DMS53 treated with DMSO at 0.1 percent for 48 hours (cell line): ENCODE results near the gene CSNK1D.

Experiments
- DNase-seq: peaks from one replicate; lab custom pipeline; 2025; ENCODE audit not compliant: unreplicated experiment; lab: John Stamatoyannopoulos, UW

CSNK1D gene

DNA sequence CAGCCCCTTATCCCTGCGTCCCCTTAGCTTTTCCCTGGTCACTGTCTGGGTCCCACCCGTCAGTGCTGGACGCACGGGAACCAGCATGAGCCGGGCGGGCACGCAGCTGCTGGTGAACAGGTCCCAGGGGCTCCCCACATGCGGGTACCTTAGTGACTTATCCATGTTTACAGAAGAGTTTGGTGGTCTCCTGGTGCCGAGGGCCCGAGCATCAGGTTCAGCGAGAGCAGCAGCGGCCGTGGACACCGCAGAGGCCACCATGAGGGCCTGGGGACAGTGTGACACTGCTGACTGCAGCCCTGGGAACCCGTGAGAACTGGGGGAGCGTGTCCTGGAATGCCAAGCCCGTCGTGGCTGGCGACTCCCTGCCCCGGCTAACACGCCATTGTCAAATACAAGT, 37.4 kb upstream of the CSNK1D start:
- DNase-seq: no peak

DNA sequence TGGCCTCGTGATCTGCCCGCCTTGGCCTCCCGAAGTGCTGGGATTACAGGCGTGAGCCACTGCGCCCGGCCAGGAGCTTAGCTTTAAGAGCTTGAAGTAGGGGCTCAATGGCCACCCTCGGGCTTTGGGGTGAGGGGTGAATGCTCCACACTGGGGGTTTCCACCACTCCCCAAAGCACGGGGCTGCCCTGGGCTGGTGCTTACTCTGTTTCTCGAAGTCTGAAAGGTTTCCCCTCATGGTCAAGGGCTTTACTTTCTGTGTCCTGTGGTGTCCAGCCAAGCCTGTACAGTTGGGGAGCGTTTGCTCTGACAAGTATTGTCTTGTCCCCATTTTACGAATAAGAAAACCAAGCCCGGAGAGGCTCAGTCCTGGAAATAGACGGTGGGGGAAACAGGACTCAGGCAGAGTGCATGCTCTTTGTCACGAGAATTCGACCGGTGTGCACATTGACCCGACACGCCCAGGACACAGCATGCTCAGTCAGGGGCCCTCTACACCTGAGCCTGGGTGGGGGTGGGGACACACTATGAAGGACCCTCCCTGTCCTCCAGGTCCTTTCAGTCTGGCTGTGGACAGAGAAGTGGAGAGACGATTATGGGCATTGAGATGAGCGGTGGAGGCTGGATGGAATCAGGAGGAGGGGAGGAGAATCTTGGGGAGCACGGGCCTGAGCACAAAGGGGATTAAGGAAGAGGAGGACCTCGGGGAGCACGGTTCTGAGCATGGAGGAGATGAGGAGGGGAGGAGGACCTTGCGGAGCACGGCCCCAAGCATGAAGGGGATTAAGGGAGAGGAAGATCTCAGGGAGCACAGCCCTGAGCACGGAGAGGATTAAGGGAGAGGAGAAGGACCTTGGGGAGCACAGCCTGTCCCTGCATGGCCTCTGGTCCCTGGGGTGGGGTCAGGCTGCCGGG, 36.4 kb upstream of the CSNK1D start:
- DNase-seq: no peak

DNA sequence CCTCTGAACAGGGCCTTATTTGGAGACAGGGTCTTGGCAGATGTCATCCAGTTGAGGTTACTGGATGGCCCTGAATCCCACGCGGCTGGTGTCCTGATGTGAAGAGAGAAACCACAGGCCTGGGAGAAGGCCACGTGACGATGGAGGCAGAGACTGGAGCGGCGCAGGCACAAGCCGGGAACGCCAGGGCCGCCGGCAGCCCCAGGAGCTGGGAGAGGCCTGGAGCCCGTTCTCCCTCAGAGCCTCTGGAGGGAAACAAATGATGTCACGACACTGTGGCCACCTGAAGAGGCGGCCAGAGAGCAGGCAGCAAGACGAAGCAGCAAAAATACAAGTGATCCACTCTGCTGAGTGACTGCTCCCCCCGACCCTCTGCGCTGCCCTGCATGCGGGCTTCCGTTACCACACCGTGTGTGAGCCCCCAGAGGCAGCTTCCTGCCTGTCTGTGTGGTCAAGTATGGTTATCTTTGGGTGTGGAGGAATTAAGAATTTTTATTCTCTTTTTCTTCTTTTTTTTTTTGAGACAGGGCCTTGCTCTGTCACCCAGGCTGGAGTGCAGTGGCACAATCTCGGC, 32.3 kb upstream of the CSNK1D start:
- no peak for DNase-seq

DNA sequence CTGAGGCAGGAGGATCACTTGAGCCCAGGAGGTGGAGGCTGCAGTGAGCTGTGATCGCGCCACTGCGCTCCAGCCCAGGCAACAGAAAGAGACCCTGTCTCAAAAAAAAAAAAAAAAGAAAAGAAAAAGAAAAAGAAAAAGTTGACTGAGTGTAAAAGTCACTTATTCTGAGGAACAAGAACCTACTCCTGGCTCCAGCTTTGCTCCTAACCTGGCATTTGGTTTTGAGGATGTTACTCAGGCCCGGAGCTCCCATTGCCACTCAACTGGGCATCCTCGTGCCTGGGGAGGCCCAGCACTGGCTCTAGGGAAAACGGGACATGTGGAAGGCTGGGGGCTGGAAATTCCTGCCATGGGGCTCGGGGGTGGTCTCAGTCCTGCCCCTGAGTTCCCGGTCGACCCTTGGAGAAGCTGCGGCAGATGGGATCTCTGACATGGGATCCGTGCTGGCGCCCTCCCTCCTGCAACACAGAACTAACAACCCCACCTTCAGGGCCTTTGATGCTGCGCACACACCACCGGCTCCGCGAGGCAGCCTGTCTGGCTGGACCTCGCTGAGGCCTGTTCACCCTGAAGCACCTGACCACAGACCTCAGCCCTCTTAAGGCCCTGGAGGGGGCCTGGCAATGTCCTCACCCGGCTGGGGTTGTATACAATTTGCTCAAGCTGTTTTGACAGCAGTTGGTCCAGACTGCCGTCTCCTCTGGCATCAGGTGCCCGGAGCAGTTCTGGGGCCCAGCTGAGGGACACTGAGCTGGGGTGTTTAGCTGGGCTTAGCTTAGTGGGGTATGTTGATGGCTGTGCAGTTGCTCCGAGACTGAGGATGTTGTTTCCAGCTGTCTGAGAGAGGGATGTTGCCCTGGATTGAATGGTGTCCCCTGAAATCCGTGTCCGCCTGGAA, 31.6 kb upstream of the CSNK1D start:
- DNase-seq: no peak

DNA sequence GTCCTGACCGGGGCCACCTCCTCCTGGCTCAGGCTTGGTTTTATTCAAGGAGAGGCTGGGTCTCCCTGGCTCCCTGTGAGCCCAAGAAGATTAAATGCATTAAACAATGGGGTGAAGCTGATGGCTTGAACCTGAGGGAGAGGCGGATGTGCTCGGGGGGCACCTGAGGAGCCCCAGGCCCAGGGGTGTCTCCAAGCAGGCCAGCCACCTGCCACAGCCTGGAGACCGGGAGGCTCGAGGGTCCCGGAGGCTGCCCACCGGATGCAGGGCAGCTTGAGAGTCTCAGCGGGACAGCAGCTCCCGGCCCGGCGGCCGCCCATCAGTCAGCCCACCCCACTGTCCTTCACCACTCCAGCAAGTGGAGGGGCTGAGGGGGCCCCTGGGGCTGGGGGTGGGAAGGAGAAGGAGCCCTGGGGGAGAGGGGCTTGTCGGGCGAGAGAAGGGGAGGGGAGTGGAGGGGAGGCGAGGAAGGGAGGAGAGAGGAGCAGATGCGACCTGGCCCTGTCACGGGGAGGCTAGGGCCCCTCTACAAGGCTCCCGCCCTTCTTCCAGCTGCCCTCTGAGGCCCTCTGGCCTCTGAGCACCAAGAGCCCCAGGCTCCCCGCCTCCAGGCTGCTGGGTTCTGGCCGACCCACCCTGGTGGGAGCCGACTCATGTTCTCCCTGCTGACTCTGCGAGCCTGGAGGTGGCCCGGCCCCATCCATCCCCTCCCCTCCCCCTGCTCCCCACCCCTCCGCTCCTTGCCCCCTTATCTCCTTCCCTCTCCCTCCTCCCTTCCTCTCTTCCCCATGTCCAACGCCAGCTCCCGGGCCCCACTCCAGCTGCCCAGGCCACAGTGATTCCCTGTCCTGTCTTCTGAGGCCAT, 30.7 kb upstream of the CSNK1D start:
- no peak for DNase-seq

DNA sequence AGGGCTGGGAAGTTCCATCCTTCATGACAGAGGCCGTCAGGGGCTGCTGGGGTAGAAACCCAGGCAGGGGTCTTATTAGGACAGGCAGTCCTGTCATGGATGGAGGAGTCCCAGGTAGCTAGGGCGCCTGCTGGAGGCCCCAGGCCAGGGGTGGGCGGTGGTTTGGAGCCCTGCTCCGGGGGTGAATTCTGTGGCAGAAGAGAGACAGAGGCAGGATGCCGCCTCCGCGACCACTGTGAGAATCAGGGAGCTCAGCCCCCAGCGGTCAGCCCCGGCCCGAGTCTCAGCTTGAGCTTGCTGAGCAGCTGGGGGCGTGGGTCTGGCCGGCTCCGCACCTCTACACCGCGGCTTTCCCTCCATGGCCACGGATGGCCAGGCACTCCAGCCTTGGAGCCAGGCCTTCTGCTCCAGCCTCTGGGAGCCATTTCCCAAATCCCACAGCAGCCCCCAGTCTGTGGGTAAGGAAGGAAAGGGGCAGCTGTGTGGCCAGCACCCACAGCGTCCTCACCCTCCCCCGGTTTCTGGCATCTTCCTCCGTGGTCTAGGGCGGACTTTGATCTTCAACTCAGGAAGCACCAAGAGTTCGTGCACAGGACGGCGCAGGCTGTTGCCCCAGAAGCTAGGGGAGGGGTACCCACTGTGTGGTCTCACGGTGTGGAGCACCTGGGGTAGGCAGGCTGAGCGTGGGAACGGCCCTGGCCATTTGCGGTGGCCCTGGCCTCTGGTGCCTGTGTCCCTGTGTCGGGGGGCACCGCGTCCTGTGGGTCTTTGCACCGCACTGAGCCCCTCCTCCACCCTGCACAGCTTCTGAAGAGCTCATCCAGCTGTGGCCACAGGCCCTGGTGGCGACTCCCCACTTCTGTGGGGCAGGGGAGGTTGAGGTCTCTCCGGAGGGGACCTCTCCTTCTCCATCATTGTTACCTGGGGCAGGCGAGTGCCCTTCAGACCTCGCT, 29.8 kb upstream of the CSNK1D start:
- DNase-seq: no peak

DNA sequence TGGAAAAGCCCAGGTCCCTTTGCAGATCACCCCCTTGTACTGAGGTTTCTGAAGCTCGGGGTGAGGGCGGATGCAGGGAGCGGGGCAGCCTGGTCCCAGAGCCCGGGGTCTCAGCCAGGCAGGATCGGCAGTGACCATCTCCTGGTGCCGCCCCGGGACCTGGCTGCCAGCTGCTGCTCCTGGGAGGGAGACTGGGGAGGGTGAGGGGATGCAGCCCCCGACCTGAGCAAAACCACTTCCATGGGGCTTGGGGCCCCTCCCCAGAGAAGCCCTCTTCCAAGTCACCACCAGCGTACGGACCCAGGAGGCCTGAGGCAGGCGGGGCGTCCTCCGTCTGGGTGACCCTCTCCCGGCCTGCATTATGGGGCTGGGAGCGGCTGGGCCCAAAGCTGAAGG, 29.1 kb upstream of the CSNK1D start:
- no peak for DNase-seq

DNA sequence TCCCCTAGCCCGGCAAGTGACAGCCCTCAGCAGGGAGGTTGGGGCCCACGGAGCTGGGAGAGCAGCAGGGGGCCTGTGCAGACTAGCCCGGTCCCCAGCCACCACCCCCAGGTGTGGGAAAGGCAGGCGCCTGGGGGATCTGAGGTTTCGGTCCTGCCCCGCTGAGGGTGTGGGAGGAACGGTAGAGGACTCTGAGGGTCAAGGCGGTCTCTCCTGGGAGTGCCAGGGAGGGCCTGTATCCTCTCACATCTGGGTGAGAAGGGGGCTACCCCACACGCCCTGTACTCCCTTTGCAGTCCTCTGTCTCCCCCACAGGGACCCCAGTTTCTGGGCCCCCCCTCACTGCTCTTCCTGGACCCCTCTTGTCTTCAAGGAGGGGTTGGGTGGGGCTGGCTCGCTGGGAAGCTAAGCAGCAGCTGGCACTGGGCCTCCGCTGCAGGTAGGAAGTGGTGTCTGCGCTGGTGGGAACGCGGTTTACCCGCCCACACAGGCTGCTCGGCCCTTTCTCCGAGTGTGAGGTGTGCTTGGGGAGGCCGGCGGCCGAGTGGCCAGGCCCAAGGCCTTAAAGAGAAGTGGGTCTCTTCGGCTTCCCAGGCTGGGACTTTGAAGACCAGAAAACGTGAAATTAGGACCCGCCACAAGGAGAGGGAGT, 28.5 kb upstream of the CSNK1D start:
- DNase-seq: no peak

DNA sequence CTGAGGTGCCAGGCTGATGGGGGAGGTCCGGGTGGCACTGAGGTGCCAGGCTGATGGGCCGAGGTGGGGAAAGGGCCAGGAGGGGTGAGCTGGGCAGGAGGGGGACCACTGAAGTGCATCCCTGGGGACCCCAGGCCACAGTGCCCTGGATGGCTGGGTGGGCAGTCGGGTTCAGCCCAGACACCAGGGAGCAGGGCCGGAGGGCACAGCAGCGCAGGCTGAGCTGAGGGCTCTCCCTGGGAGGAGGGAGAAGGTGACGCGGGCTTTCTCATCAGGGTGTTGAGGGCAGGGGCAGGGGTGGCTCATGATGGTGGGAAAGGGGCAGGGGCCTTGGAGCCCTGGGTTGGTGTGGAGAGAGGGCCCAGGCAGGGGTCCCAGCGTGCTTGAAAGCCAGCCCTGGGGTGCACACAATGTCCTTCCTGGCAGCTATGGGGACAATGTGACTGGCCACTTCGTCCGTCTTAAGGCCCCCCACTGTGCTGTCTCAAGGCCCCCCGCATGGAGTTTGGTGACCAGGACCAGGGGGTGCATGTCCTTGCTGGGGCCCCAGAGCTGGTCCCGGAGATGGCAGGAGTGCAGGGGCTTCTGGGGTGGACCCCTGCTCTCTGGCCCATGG, 27.9 kb upstream of the CSNK1D start:
- DNase-seq: no peak

DNA sequence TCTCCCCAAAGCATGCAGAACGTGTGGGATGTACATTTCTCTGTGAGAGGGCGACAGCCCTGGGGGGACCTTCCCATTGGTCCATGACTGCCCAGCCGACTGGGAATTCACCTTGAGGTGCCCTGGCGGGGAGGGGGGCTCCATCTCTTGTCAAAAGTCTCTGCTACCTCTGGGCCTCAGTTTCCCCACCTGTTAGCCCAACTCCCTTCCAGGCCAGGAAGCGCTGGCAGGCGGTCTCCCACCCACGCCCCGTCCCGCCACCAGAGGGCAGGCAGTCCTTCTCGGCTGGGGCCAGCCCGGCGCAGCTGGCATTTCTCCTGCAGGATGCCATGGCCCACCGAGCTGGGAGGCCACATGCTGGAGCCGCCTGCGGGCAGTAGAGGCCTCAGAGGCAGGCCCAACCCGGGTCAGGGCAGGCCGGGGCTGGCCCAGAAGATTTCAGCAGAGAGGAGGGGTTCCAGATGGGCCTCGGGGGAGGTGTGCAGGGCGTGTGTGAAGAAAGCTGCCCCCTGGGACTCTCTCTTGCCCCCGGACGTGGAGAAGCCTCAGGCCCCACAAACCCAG, 27.3 kb upstream of the CSNK1D start:
- DNase-seq: peak; percentile 45

DNA sequence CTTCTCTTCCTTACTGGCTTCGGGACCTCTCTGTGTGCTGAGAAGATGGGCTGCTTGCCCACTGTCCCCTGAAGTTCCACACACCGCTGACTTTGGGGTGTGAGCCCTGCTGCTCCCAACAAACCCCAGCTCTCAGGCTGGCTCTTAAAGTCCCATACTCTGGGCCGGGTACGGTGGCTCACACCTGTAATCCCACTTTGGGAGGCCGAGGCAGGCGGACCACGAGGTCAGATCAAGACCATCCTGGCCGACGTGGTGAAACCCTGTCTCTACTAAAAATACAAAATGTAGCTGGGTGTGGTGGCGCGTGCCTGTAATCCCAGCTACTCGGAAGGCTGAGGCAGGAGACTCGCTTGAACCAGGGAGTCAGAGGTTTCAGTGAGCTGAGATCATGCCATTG, 26.7 kb upstream of the CSNK1D start:
- no peak for DNase-seq

DNA sequence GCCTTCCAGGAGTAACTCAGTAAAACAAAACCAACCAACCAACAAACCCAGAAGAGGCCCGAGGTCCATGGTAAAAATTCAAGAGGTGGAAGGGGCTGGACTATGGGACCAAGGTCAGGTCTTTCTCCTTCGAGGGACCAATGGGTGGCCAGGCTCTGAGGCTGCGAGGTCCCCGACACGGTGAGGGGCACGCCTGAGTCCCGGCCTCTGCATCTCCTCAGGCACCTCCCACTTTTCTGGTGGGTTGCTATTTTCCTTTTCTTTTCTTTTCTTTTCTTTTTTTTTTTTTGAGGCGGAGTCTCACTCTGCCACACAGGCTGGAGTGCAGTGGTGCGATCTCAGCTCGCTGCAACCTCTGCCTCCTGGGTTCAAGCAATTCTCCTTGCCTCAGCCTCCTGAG, 26.0 kb upstream of the CSNK1D start:
- DNase-seq: no peak

DNA sequence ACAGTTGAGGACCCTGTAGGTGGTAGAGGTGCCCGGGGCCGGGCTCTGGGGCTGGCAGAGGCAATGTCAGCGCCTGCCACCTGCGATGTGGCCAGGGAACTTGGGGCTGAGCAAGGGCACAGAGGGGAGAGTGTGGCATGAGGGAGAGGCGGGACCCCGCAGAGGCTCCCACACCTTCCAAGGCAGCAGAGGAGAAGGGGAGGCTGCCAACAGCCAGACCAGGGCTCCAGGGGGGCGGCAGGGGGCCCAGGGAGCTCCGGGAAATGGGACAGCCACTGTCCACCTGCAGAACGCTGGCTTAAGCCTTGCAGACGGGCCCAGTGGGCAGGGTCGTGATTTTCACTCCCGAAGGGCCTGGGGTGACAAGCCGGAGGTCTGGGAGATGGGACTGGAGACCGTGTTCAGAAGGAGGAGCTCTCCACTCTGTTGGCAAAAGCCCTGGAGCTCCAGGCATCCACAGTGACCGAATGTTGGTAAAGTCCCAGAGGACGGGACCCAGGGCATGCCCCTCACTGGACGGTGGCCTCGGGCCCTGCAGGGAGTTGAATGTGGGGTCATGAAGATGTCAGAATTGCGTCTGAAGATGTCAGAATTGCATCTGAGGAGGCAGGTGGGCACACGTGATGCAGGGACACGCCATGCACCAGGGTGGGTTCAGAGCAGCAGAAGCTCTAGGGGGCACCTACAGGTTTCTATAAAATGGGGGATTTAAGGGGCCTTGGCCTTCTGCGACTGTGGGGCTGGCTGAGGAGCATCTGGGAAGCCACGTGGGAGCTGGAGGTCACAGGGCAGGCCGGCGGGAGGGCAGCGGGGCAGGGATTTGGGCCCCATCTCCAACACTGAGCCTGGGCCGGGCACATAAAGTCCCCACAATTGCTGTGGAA, 25.3 kb upstream of the CSNK1D start:
- no peak for DNase-seq

DNA sequence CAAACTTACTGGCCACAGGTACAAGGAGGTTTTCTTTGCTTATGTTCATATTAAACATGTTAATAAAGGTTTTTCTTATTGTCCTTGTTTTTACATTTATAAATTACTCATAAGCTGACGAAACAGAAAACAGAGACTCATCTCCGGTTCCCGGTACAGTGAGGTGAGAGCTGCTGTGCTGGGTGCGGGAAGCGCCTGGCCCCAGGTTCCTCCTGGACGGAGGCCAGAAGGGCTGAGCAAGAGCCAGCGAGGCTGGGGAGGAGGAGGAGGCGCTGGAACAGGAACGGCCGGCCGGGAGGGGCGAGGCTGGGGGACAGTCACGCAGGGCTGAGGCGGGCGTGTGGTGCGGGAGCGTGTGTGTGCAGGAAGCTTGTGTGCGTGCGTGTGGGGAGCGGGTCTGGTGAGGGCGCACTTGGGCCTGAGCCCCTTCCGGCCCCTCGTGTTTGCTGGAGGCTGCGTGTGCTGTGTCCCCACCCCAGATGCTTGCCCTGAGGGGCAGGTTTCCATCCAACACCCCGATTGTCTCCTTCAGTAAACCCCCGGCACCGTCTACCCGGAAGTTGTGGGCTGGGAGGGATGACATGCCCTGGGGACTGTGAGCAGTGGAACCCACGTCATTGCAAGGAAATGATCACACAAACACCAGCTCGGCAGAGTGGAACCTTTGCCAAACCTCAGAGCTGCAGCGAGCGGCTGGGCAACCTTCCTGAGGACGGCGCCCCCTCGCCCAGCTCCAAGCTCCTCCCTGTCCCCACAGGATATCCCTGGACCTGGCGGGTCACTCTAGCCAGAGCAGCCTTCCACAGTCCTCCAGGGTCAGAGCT, 24.4 kb upstream of the CSNK1D start:
- peak; percentile 63 for DNase-seq

DNA sequence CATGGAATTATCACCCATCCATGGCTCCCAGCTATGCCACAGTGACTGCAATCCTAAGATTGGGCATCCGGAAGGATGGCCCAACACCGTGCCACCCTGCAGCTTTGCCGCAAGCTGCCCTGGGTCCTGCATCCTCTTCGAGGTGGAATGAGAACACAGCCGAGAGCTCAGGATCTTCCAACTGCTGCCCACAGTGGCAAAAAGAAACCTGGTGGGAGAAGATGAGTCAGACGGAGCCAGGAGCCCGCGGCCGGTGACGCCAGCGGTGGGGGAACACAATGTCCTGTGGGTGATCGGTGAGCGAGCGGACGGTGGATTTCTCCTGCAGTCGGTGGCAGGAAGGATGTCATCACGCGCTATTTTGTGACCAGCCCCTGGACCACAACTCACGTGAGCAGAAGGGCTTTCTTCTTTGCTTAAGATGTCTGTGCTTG, 23.8 kb upstream of the CSNK1D start:
- peak; percentile 73 for DNase-seq

DNA sequence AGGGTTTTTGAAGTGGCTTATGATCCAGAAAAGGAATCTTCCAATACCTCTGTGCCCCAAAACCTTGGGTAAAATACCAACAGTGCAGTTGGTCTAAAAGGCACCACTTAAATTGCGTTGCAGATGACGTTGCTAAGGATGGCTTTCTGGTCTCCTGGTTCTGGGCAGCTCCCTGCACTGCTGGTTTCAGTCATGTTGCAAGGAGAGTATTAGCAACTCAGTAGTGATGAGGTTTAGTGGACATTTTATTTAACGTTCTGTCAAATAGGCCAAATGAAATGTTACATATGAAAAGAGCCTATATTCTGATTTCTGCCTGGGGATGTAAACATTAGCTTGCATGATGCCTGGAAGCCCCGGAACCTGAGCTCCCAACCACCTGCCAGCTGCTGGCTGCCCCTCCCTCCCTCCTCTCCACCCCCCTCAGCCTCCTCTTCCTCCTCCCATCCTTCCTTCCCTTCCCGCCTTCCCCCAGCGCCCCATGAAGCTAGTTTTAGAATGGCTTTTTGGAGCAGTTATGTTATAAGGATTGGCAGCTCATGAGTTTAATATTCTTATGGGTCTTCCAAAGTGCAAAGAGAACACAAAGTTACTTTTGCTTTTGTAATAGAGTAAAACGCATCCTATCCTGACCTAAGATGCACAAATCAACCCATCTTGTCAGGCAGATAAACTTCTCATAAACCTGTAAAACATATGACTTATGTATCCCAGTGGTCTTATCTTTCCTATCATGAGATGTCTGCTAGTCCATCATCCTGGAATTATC, 23.2 kb upstream of the CSNK1D start:
- DNase-seq: no peak
